ENCODE results near the gene FFAR3. TPM values are rescaled to one million over a fixed set of nuclear protein-coding genes. Genes with fewer than 3 reads are reported as not detected.
"Not testable (repeated sequence)": the region's sequence is repeated elsewhere in the genome, so short reads cannot be mapped to it uniquely, and the experiment has no call there.

Gene FFAR3
- total RNA-seq, 2 experiments from 2014 or later = 0.19 TPM; not detected in 1

GRCh38 chr19:35375505-35376307 lies 17.4 kb downstream of the FFAR3 start:
- no peak overlapping the region for H3K4me3 ChIP-seq (ENCODE audit: low read depth, low read length, poor library complexity, severe bottlenecking)

DNA sequence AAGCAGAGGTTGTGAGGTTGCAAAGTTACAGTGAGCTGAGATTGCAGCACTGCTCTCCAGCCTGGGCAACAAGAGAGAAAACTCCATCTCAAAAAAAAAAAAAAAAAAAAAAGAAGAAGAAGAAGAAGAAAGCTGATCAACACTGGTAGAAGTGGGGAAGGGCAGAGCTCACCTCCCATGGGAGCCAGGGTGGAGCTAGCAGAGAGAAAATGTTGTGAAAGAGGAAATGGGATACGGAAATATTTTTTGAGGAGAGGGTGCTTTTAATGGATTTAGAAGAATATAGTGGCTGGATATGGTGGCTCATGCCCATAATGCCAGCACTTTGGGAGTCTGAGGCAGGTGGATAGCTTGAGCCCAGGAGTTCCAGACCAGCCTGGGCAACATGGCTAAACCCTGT lies 19.4 kb downstream of the FFAR3 start:
- Histone ChIP-seq H3K79me2 (ENCODE audit: insufficient read depth, low read depth, low read length) (no peaks in the 10 kb centered on the region), H3K36me3 (ENCODE audit: insufficient read depth, low read length) (no peaks in the 10 kb centered on the region), H4K20me1 (ENCODE audit: insufficient read depth, low read length) (no peaks in the 10 kb centered on the region), H2AFZ (ENCODE audit: low read length) (no peak overlapping the region), H3K4me1 (ENCODE audit: insufficient read depth, low read length, poor library complexity, severe bottlenecking) (no peaks in the 10 kb centered on the region), H3K9me3 (ENCODE audit: low read length) (no peaks in the 10 kb centered on the region), H3K9me2 (ENCODE audit: insufficient read depth, low read length) (no peaks in the 10 kb centered on the region), H3K27ac (ENCODE audit: low read depth, low read length, poor library complexity, severe bottlenecking) (no peak overlapping the region), H3K4me2 (ENCODE audit: low read length) (no peak overlapping the region), H3K4me3 (ENCODE audit: low read depth, low read length, poor library complexity, severe bottlenecking) (no peak overlapping the region)
- TF ChIP-seq EZH2phosphoT487 (IDR thresholded peaks at IDR 0.05; ENCODE audit: borderline replicate concordance, low read depth, low read length) (no peak), CTCF (conservative IDR thresholded peaks at IDR 0.05; ENCODE audit: low read length) (no peak)
- intact Hi-C loops (cut with micrococcal nuclease; ENCODE audit: unreplicated experiment) = no loop called here
- BruUV-seq (replicated peaks) = no TSS peak
- no peak for DNase-seq (ENCODE audit: low spot score)
- POLR2A ChIA-PET = interaction anchor here (0.7 to 1.7 kb wide), 4 partner anchors 60 to 209 kb away, joined by 3 read pairs; no protein-coding TSS in a partner anchor
- CTCF ChIA-PET (ENCODE audit: unreplicated experiment) = no interaction called here

More at GRCh38 chr19:35375505-35376307, 17.4 kb downstream of the FFAR3 start:
- DNase-seq (ENCODE audit: low spot score) = no peak
- ChIA-PET CTCF (ENCODE audit: unreplicated experiment) (no interaction called here), POLR2A (no interaction called here)
- Histone ChIP-seq H3K9me3 (ENCODE audit: low read length) (no peaks in the 10 kb centered on the region), H3K27ac (ENCODE audit: low read depth, low read length, poor library complexity, severe bottlenecking) (no peak overlapping the region), H3K79me2 (ENCODE audit: insufficient read depth, low read depth, low read length) (no peaks in the 10 kb centered on the region), H3K36me3 (ENCODE audit: insufficient read depth, low read length) (no peaks in the 10 kb centered on the region), H3K4me1 (ENCODE audit: insufficient read depth, low read length, poor library complexity, severe bottlenecking) (no peaks in the 10 kb centered on the region), H3K9me2 (ENCODE audit: insufficient read depth, low read length) (no peaks in the 10 kb centered on the region), H2AFZ (ENCODE audit: low read length) (no peak overlapping the region), H3K4me2 (ENCODE audit: low read length) (no peak overlapping the region), H4K20me1 (ENCODE audit: insufficient read depth, low read length) (no peaks in the 10 kb centered on the region)
- no peak for TF ChIP-seq EZH2phosphoT487 (IDR thresholded peaks at IDR 0.05; ENCODE audit: borderline replicate concordance, low read depth, low read length)
- TF ChIP-seq CTCF (conservative IDR thresholded peaks at IDR 0.05; ENCODE audit: low read length) = no peak
- BruUV-seq (replicated peaks) = no TSS peak
- intact Hi-C loops (cut with micrococcal nuclease; ENCODE audit: unreplicated experiment) = no loop called here

GRCh38 chr19:35378356-35378755 lies 20.1 kb downstream of the FFAR3 start:
- H3K27ac ChIP-seq (ENCODE audit: low read depth, low read length, poor library complexity, severe bottlenecking) = no peak overlapping the region
- H3K4me1 ChIP-seq (ENCODE audit: insufficient read depth, low read length, poor library complexity, severe bottlenecking) = no peaks in the 10 kb centered on the region
- H3K9me3 ChIP-seq (ENCODE audit: low read length) = no peaks in the 10 kb centered on the region
- POLR2A ChIA-PET = interaction anchor here (1.7 kb wide), 1 partner anchor 60 kb away, joined by 3 read pairs; no protein-coding TSS in a partner anchor
- TF ChIP-seq EZH2phosphoT487 (IDR thresholded peaks at IDR 0.05; ENCODE audit: borderline replicate concordance, low read depth, low read length) = no peak
- TF ChIP-seq CTCF (conservative IDR thresholded peaks at IDR 0.05; ENCODE audit: low read length) = no peak
- CTCF ChIA-PET (ENCODE audit: unreplicated experiment) = no interaction called here
- no peaks in the 10 kb centered on the region for H3K36me3 ChIP-seq (ENCODE audit: insufficient read depth, low read length)
- H3K4me2 ChIP-seq (ENCODE audit: low read length) = no peak overlapping the region
- no peaks in the 10 kb centered on the region for H4K20me1 ChIP-seq (ENCODE audit: insufficient read depth, low read length)
- DNase-seq (ENCODE audit: low spot score) = no peak
- BruUV-seq (replicated peaks) = no TSS peak
- H3K4me3 ChIP-seq (ENCODE audit: low read depth, low read length, poor library complexity, severe bottlenecking) = no peak overlapping the region
- no peaks in the 10 kb centered on the region for H3K9me2 ChIP-seq (ENCODE audit: insufficient read depth, low read length)
- H2AFZ ChIP-seq (ENCODE audit: low read length) = no peak overlapping the region
- H3K79me2 ChIP-seq (ENCODE audit: insufficient read depth, low read depth, low read length) = no peaks in the 10 kb centered on the region
- intact Hi-C loops (cut with micrococcal nuclease; ENCODE audit: unreplicated experiment) = no loop called here

DNA sequence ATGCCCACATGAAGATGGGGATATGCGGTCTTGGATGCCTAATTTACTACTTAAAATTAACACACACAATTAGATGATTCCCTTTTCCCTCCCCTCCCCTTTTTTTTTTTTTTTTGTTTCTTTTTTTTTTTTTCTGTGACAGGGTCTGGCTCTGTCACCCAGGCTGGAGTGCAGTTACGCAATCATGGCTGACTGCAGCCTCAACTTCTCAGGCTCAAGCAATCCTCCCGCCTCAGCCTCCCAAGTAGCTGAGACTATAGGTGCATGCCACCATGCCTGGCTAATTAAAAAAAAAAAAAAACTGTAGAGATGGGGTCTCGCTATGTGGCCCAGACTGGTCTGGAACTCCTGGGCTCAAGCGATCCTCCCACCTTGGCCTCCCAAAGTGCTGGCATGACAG lies 21.3 kb downstream of the FFAR3 start:
- CTCF ChIA-PET (ENCODE audit: unreplicated experiment); H4K20me1 ChIP-seq (ENCODE audit: insufficient read depth, low read length); H3K4me3 ChIP-seq (ENCODE audit: low read depth, low read length, poor library complexity, severe bottlenecking); DNase-seq (ENCODE audit: low spot score); H3K27ac ChIP-seq (ENCODE audit: low read depth, low read length, poor library complexity, severe bottlenecking); H3K4me2 ChIP-seq (ENCODE audit: low read length); H3K4me1 ChIP-seq (ENCODE audit: insufficient read depth, low read length, poor library complexity, severe bottlenecking); H3K9me3 ChIP-seq (ENCODE audit: low read length); POLR2A ChIA-PET; H3K36me3 ChIP-seq (ENCODE audit: insufficient read depth, low read length); H3K9me2 ChIP-seq (ENCODE audit: insufficient read depth, low read length); BruUV-seq (replicated peaks); H2AFZ ChIP-seq (ENCODE audit: low read length); intact Hi-C loops (cut with micrococcal nuclease; ENCODE audit: unreplicated experiment); H3K79me2 ChIP-seq (ENCODE audit: insufficient read depth, low read depth, low read length): not testable (repeated sequence)
